GM19193 (cell line): ENCODE results near the gene GPR141.

Experiments used
- POLR2A ChIP-seq: IDR thresholded peaks from 4 replicates; pipeline ENCODE4 v1.6.1; 2011; ENCODE audit not compliant: insufficient read depth, insufficient read length; ENCODE audit errors: extremely low read depth

Gene GPR141

DNA sequence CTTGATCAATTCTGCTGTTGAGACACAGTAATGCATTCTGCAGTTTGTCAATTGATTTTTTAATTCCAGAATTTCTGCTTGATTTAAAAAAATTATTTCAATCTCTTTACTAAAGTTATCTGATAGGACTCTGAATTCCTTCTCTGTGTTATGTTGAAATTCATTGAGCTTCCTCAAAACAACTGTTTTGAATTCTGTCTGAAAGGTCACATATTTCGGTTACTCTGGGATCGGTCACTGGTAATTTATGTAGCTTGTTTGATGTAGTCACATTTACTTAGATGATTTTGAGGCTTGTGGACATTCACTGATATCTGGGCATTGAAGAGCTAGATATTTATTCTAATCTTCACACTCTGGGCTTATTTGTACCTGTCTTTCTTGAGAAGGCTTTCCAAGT lies 97.6 kb downstream of the GPR141 start:
- no peak for TF ChIP-seq POLR2A

DNA sequence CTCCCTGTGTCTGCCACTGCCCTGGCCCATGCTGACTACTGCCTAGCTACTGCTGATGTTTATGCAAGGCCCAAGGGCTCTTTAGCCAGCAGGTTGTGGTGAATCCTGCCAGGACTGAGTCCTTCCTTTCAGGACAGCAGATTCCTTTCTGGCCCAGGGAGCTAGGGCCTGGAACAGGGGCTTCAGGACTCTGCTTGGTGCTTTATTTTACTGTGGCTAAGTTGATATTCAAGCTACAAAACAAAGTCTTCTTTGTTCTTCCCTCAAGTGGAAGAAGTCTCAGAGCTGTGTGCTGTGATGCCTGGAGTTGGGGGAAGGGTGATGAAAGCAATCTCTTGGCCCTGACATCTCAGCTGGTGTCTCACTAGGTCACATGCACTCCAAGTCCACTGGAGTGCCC lies 98.6 kb downstream of the GPR141 start:
- TF ChIP-seq POLR2A = no peak

DNA sequence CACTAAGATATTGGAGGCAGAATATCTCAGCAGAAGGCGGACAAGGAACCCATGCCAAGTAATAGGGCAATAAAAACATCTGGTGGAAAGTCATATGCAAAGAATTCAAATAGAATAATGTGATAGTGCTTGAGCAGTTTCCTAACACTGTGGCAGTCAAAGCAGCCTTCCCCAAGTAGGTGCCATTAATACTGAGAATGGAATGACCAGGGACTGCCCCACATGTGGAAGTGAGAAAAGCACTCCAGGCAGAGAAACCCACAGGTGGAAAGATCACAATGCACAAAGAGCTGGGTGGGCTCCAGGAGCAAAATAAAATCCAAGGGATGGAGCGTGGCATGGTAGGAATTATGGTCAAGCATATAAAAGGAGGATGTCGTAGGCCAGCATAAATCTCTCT lies 100.4 kb downstream of the GPR141 start:
- no peak for TF ChIP-seq POLR2A

DNA sequence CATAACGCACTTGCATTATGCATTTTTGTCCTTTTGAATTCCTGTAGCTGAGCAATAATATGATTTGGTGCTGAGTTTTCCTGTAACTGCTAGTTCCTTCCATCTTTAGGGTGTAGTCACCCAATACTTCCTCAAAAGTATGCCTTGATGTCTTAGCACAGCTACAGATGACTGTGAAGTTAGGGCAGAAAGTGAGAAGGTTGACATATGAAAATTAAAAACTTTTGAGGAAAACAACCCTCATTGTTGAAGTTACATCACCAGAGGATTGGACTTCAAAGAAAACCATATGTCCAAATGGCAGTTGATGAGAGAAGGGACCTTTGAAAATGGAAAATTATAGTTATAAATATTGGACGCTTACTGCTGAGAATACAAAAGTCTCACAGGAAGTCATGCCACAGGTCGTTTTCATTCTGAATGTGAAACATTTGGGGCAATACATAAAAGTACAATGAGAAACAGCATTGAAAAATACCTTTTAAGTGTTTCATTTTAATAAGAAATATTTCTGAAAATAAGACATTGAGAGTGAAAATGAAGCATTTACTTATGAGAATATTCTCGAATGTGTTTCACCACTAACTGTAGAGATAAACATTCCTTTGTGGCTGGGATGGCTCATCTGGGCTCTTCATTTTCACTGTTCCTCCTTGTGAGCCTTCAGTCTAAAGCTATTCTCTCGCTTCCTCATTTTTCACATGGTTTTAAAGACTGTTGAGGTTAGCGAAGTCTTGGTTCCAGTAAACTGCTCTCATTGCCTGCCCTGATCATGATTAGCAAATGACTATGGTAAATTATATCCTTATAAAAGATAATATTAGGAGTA lies 103.4 kb downstream of the GPR141 start:
- no peak for TF ChIP-seq POLR2A
